A673 (cell line): ENCODE measurements around the gene ITPR2.
"Not testable (repeated sequence)": the region's sequence is repeated elsewhere in the genome, so short reads cannot be mapped to it uniquely, and the experiment has no call there.

Source experiments
- CTCF ChIP-seq: fragments of 300-800, 200-600 bp; sonication (generic); conservative IDR thresholded peaks from 2 replicates; pipeline ENCODE4 v1.5.1; 2017; ENCODE audit warnings: low read depth, mild to moderate bottlenecking, antibody characterized with exemption, low read length, moderate library complexity, mixed read lengths
- EZH2 ChIP-seq: fragments of 200-600 bp; sonication (generic); IDR thresholded peaks from 2 replicates; pipeline ENCODE4 v1.6.1; 2017; ENCODE audit warnings: borderline replicate concordance, low read depth, mild to moderate bottlenecking, mixed read lengths, antibody characterized with exemption, low read length; ENCODE audit not compliant: poor library complexity, severe bottlenecking

GRCh38 chr12:26729137-26729671 is 103.8 kb downstream of the ITPR2 start:
- not testable (repeated sequence) for TF ChIP-seq CTCF, EZH2
